ENCODE results near the gene NAALADL2. TPM values are rescaled to one million over a fixed set of nuclear protein-coding genes. Genes with fewer than 3 reads are reported as not detected.

The NAALADL2 gene
- total and polyA plus RNA-seq, 4 donors, result 0.28 to 4.6 (median 3.1) TPM

DNA sequence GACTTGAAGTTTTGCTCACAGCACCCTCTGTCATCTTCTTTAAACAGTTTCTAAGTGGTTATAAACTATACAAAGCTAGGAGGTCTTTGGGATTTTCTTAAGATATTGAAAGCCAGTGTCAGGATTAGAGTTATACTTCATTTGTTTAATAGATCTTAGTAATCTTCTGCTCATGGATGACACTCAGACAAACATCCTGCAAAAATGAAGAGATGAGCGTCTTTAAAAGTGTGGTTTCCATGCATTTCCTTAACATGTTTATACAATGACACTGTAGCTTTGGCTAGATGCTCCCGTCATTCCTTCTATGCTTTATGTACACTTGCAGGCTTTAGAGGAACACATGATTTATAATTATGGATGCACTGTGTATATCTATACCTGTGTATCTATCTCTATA lies 182.2 kb downstream of the NAALADL2 start (continued):
- no peak for TF ChIP-seq RAD21 (IDR thresholded peaks at IDR 0.05)
- TF ChIP-seq YY1 (IDR thresholded peaks at IDR 0.05), result no peak
- TF ChIP-seq EGR1 (IDR thresholded peaks at IDR 0.05; ENCODE audit: low read depth in 2 of 2), result no peak

DNA sequence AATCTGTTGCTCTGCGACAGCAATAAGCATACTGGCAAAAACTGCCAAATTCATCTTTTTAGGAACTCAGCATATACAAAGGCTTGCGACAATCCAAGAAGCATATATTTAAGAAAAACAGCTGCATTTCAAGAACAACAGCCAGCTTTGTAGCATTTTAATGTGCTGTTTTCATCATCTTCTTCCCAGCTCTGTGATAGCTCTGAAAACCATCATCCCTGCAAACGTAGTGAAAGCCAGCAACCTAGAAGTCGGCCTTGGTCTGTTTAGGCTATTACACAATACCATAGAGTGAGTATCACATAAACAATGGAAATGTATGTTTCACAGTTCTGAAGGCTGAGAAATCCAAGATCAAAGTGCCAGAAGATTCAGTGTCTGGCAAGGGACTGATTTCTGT lies 187.5 kb downstream of the NAALADL2 start:
- H3K4me3 ChIP-seq (ENCODE audit: low read depth in 1 of 3, low read length in 3 of 3), result no peak overlapping the region
- TF ChIP-seq RXRA (IDR thresholded peaks at IDR 0.05) (no peak), YY1 (IDR thresholded peaks at IDR 0.05) (no peak), TAF1 (conservative IDR thresholded peaks at IDR 0.05) (no peak), FOXA1 (IDR thresholded peaks at IDR 0.05) (no peak), EGR1 (IDR thresholded peaks at IDR 0.05; ENCODE audit: low read depth in 2 of 2) (no peak), FOXA2 (IDR thresholded peaks at IDR 0.05) (no peak), HNF4G (IDR thresholded peaks at IDR 0.05) (no peak), SP1 (IDR thresholded peaks at IDR 0.05) (no peak), NR2F2 (IDR thresholded peaks at IDR 0.05) (no peak), HNF4A (conservative IDR thresholded peaks at IDR 0.05) (no peak), JUND (IDR thresholded peaks at IDR 0.05) (no peak)
- TF ChIP-seq, protein P1, sequence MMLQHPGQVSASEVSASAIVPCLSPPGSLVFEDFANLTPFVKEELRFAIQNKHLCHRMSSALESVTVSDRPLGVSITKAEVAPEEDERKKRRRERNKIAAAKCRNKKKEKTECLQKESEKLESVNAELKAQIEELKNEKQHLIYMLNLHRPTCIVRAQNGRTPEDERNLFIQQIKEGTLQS (IDR thresholded peaks at IDR 0.05), result no peak
- H3K9ac ChIP-seq (ENCODE audit: low read depth in 1 of 2, low read length in 2 of 2), result no peak overlapping the region
- no peaks in the 10 kb centered on the region for H3K36me3 ChIP-seq (ENCODE audit: control insufficient read depth in 4 of 4, insufficient read depth in 3 of 4, low read depth in 1 of 4, low read length in 3 of 4)
- no peaks in the 10 kb centered on the region for H3K4me1 ChIP-seq (ENCODE audit: control insufficient read depth in 4 of 4, insufficient read depth in 4 of 4, low read length in 3 of 4)
- H3K27me3 ChIP-seq (ENCODE audit: control insufficient read depth in 4 of 4, insufficient read depth in 4 of 4, low read length in 3 of 4), result no peaks in the 10 kb centered on the region
- no peak overlapping the region for H3K27ac ChIP-seq (ENCODE audit: low read depth in 1 of 2, low read length in 2 of 2)
- H3K9me3 ChIP-seq (ENCODE audit: control insufficient read depth in 4 of 4, low read length in 3 of 4), result peaks cover 0 to 7% (median under 1%) of the 10 kb centered on the region in 4 donors
- no peak for DNase-seq (ENCODE audit: low spot score)
- WGBS, result 94% methylated on average over 4 of the region's 4 CpGs

DNA sequence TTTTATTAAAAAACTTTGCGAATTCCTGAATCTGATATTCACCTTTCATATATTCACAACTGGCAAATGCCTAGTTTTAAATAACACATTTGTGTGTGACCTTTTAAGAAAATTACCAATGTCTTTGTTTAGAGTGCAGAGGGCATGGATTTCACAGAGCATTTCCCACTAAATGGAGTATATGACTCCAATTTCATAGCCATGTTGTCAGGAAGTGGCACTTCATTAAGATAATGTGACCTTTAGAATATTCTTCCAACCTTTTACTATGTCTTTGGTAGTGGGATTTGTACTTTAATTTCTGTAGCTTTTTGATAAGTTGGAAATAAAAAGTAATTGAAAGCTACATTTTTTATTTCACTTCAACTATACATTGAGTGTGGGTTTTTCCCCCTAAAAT lies 188.7 kb downstream of the NAALADL2 start:
- H3K9me3 ChIP-seq (ENCODE audit: control insufficient read depth in 4 of 4, low read length in 3 of 4), result peaks cover 0 to 7% (median 2%) of the 10 kb centered on the region in 4 donors
- H3K27me3 ChIP-seq (ENCODE audit: control insufficient read depth in 4 of 4, insufficient read depth in 4 of 4, low read length in 3 of 4), result no peaks in the 10 kb centered on the region
- H3K36me3 ChIP-seq (ENCODE audit: control insufficient read depth in 4 of 4, insufficient read depth in 3 of 4, low read depth in 1 of 4, low read length in 3 of 4), result no peaks in the 10 kb centered on the region
- H3K4me3 ChIP-seq (ENCODE audit: low read depth in 1 of 3, low read length in 3 of 3), result no peak overlapping the region
- 98% methylated on average over 1 of the region's 1 CpG for WGBS
- DNase-seq (ENCODE audit: low spot score), result no peak
- no peak overlapping the region for H3K9ac ChIP-seq (ENCODE audit: low read depth in 1 of 2, low read length in 2 of 2)
- H3K4me1 ChIP-seq (ENCODE audit: control insufficient read depth in 4 of 4, insufficient read depth in 4 of 4, low read length in 3 of 4), result no peaks in the 10 kb centered on the region
- H3K27ac ChIP-seq (ENCODE audit: low read depth in 1 of 2, low read length in 2 of 2), result no peak overlapping the region
- TF ChIP-seq TAF1 (conservative IDR thresholded peaks at IDR 0.05) (no peak), FOXA2 (IDR thresholded peaks at IDR 0.05) (no peak), GABPA (IDR thresholded peaks at IDR 0.05 in 1 of 2, conservative IDR thresholded peaks at IDR 0.05 in 1 of 2) (no peak)
- TF ChIP-seq, protein P2, sequence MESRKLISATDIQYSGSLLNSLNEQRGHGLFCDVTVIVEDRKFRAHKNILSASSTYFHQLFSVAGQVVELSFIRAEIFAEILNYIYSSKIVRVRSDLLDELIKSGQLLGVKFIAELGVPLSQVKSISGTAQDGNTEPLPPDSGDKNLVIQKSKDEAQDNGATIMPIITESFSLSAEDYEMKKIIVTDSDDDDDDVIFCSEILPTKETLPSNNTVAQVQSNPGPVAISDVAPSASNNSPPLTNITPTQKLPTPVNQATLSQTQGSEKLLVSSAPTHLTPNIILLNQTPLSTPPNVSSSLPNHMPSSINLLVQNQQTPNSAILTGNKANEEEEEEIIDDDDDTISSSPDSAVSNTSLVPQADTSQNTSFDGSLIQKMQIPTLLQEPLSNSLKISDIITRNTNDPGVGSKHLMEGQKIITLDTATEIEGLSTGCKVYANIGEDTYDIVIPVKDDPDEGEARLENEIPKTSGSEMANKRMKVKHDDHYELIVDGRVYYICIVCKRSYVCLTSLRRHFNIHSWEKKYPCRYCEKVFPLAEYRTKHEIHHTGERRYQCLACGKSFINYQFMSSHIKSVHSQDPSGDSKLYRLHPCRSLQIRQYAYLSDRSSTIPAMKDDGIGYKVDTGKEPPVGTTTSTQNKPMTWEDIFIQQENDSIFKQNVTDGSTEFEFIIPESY (IDR thresholded peaks at IDR 0.05), result no peak
- TF ChIP-seq, protein P3, sequence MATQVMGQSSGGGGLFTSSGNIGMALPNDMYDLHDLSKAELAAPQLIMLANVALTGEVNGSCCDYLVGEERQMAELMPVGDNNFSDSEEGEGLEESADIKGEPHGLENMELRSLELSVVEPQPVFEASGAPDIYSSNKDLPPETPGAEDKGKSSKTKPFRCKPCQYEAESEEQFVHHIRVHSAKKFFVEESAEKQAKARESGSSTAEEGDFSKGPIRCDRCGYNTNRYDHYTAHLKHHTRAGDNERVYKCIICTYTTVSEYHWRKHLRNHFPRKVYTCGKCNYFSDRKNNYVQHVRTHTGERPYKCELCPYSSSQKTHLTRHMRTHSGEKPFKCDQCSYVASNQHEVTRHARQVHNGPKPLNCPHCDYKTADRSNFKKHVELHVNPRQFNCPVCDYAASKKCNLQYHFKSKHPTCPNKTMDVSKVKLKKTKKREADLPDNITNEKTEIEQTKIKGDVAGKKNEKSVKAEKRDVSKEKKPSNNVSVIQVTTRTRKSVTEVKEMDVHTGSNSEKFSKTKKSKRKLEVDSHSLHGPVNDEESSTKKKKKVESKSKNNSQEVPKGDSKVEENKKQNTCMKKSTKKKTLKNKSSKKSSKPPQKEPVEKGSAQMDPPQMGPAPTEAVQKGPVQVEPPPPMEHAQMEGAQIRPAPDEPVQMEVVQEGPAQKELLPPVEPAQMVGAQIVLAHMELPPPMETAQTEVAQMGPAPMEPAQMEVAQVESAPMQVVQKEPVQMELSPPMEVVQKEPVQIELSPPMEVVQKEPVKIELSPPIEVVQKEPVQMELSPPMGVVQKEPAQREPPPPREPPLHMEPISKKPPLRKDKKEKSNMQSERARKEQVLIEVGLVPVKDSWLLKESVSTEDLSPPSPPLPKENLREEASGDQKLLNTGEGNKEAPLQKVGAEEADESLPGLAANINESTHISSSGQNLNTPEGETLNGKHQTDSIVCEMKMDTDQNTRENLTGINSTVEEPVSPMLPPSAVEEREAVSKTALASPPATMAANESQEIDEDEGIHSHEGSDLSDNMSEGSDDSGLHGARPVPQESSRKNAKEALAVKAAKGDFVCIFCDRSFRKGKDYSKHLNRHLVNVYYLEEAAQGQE (IDR thresholded peaks at IDR 0.05), result no peak

Measured in liver (tissue), 9 donors.